GM12878 (cell line): ENCODE data around the gene PRR18. TPM values are rescaled to one million over a fixed set of nuclear protein-coding genes. Genes with fewer than 3 reads are reported as not detected.

ENCODE experiments used
- ATAC-seq: fragments of 200-7000 bp; cut with Tn5 transposase; 3 replicates; pipeline ENCODE4 v1.9.1; 2020; ENCODE audit warnings: mild to moderate bottlenecking, moderate library complexity
- BruUV-seq: library from RNA; stranded (reverse); fragments of 400-500 nt; replicated peaks from 2 replicates; lab custom pipeline; 2021; lab: Mats Ljungman, UMichigan
- CTCF ChIA-PET: fragments of 300-600 bp; sonication (Branson Sonifier 250); formaldehyde crosslinking; extraction: SDS; loops from one replicate; lab custom pipeline; 2021; ENCODE audit warnings: inconsistent platforms; lab: Yijun Ruan, JAX
- POLR2A ChIA-PET: fragments of 350-600 bp; formaldehyde crosslinking; extraction: SDS; loops from one replicate; lab custom pipeline; 2021; ENCODE audit warnings: inconsistent platforms; lab: Charles Lee
- RAD21 ChIA-PET: fragments of 300-600 bp; sonication (Branson Sonifier 250); formaldehyde crosslinking; loops from one replicate; lab custom pipeline; 2023; ENCODE audit warnings: antibody characterized with exemption; ENCODE audit not compliant: unreplicated experiment; lab: Charles Lee
- SMC1A ChIA-PET: fragments of 300-600 bp; sonication (Branson Sonifier 250); formaldehyde crosslinking; loops from one replicate; lab custom pipeline; 2023; ENCODE audit not compliant: unreplicated experiment, uncharacterized antibody; lab: Charles Lee
- DNase-seq: peaks from one replicate; pipeline ENCODE4 v3.0.0-alpha.2; 2011; ENCODE audit warnings: low read depth, low spot score
- FAIRE-seq: peaks from 3 replicates; lab custom pipeline; 2011; peaks lifted over from hg19 to GRCh38; lab: Jason Lieb, UNC
- H2AFZ ChIP-seq: 2 replicates; pipeline ENCODE4 v1.6.0; 2011; ENCODE audit warnings: low read depth, low read length, control low read depth; ENCODE audit not compliant: control insufficient read depth
- H3K27ac ChIP-seq: 2 replicates; pipeline ENCODE4 v1.5.1; 2011; ENCODE audit warnings: control low read depth; ENCODE audit not compliant: control insufficient read depth, insufficient read depth
- H3K27me3 ChIP-seq, 2 experiments: replicated peaks in 1 of 2; 2 replicates each; pipeline versions ENCODE4 v1.6.0 to v1.6.1; 2011; ENCODE audit warnings: low read length in 1 of 2; ENCODE audit not compliant: control insufficient read depth in 2 of 2, insufficient read depth in 2 of 2
- H3K36me3 ChIP-seq, 2 experiments: 2 replicates each; pipeline ENCODE4 v1.5.1; 2011; ENCODE audit warnings: low read length in 1 of 2; ENCODE audit not compliant: control insufficient read depth in 2 of 2, insufficient read depth in 2 of 2
- H3K4me1 ChIP-seq: 2 replicates; pipeline ENCODE4 v1.6.1; 2011; ENCODE audit warnings: mild to moderate bottlenecking, low read length, moderate library complexity, mixed read lengths; ENCODE audit not compliant: control insufficient read depth, insufficient read depth
- H3K4me2 ChIP-seq: 2 replicates; pipeline ENCODE4 v1.6.0; 2011; ENCODE audit warnings: control low read depth; ENCODE audit not compliant: control insufficient read depth, insufficient read depth
- H3K4me3 ChIP-seq: fragments of 200-600 bp; sonication (generic); 2 replicates; pipeline ENCODE4 v1.5.1; 2016
- H3K79me2 ChIP-seq: 2 replicates; pipeline ENCODE4 v1.6.0; 2011; ENCODE audit warnings: low read length; ENCODE audit not compliant: control insufficient read depth, insufficient read depth
- H3K9ac ChIP-seq: 2 replicates; pipeline ENCODE4 v1.8.0; 2011; ENCODE audit warnings: low read length, control low read depth, mixed read lengths; ENCODE audit not compliant: control insufficient read depth, insufficient read depth
- H3K9me3 ChIP-seq: replicated peaks from 3 replicates; pipeline ENCODE4 v1.5.1; 2011; ENCODE audit warnings: mild to moderate bottlenecking, low read length; ENCODE audit not compliant: control insufficient read depth, insufficient read depth
- H4K20me1 ChIP-seq: 2 replicates; pipeline ENCODE4 v1.6.0; 2011; ENCODE audit not compliant: control insufficient read depth, insufficient read depth
- CREM ChIP-seq: IDR thresholded peaks from 2 replicates; pipeline ENCODE4 v1.6.1; 2014; ENCODE audit warnings: antibody characterized with exemption, low read depth
- FOS ChIP-seq: IDR thresholded peaks from 3 replicates; pipeline ENCODE4 v1.6.1; 2011; ENCODE audit warnings: borderline replicate concordance; ENCODE audit not compliant: insufficient read length; ENCODE audit errors: extremely low read depth
- FOXM1 ChIP-seq: IDR thresholded peaks from 2 replicates; pipeline ENCODE4 v1.6.1; 2012; ENCODE audit warnings: low read depth, mild to moderate bottlenecking, inconsistent platforms, low read length, moderate library complexity
- NFIC ChIP-seq: IDR thresholded peaks from 2 replicates; pipeline ENCODE4 v1.6.1; 2012; ENCODE audit warnings: low read depth, mild to moderate bottlenecking, inconsistent platforms, low read length, moderate library complexity
- NR2C1 ChIP-seq: fragments of 450-650 bp; IDR thresholded peaks from 2 replicates; pipeline ENCODE4 v1.6.1; 2017; ENCODE audit warnings: antibody characterized with exemption, mild to moderate bottlenecking, moderate library complexity
- NR2F1 ChIP-seq: fragments of 450-650 bp; conservative IDR thresholded peaks from 2 replicates; pipeline ENCODE4 v1.6.1; 2017; ENCODE audit warnings: mild to moderate bottlenecking
- NRF1 ChIP-seq: conservative IDR thresholded peaks from 2 replicates; pipeline ENCODE4 v1.6.1; 2011; ENCODE audit warnings: mild to moderate bottlenecking, low read depth, low read length, improper control_type of control experiment
- POLR2AphosphoS2 ChIP-seq: IDR thresholded peaks from 2 replicates; pipeline ENCODE4 v1.6.1; 2011; ENCODE audit warnings: low read depth, mild to moderate bottlenecking, low read length, improper control_type of control experiment, moderate library complexity
- SMAD5 ChIP-seq: IDR thresholded peaks from 2 replicates; pipeline ENCODE4 v1.6.1; 2016; ENCODE audit warnings: antibody characterized with exemption, low read depth
- SMC3 ChIP-seq: IDR thresholded peaks from 2 replicates; pipeline ENCODE4 v1.6.1; 2011; ENCODE audit warnings: low read length, improper control_type of control experiment, borderline replicate concordance
- ZNF622 ChIP-seq: fragments of 450-650 bp; IDR thresholded peaks from 2 replicates; pipeline ENCODE4 v1.6.1; 2017; ENCODE audit warnings: mild to moderate bottlenecking, inconsistent platforms
- ZSCAN29 ChIP-seq: fragments of 450-650 bp; IDR thresholded peaks from 2 replicates; pipeline ENCODE4 v1.6.1; 2017; ENCODE audit warnings: mild to moderate bottlenecking, moderate library complexity
- WGBS: methylation state at CpG from one replicate; pipeline ENCODE4 v1.1.6; 2016; ENCODE audit warnings: low lambda C conversion rate; ENCODE audit not compliant: insufficient replicate concordance, insufficient coverage; ENCODE audit errors: missing lambda C conversion rate; 5-methylcytosine and 5-hydroxymethylcytosine counted together
- in situ Hi-C: fragments of 300-500 bp; cut with MboI; formaldehyde crosslinking; loops from 9 replicates; pipeline ENCODE4 v1.14.3; 2018; ENCODE audit warnings: mixed read lengths
- intact Hi-C: fragments of 100-400 bp; cut with micrococcal nuclease; formaldehyde crosslinking; loops from one replicate; pipeline ENCODE4 v1.14.2; 2022; ENCODE audit not compliant: unreplicated experiment
- polyA plus RNA-seq, 11 experiments: library from polyadenylated mRNA; depleted of rRNA in 4 of 11; unstranded in 6 of 11; stranded (reverse) in 5 of 11; fragments of >200 nt; fragmentation: Nextera tagmentation in 4 of 11; fragmentation: Illumina TruSeq in 1 of 11; extraction: Ambion mirVana in 4 of 11; extraction: Trizol in 1 of 11; gene quantifications; 1 replicate in 1 of 11; 2 replicates in 10 of 11; pipeline versions ENCODE4 v1.2.1 to v1.2.3, GENCODE V29; 2011 to 2016; ENCODE audit warnings: inconsistent platforms in 2 of 11, missing spikeins in 2 of 11, low read depth in 1 of 11
- total RNA-seq, 4 experiments: library from RNA; depleted of rRNA in 3 of 4; stranded (reverse); fragments of >200 nt in 3 of 4; fragmentation: Illumina TruSeq in 1 of 4; extraction: Trizol in 1 of 4; gene quantifications; 2 replicates each; pipeline versions ENCODE4 v1.2.1 to v1.2.3, GENCODE V29; 2013 to 2021
- TF ChIP-seq, protein P1 (sequence below): fragments of 450-650 bp; IDR thresholded peaks from 2 replicates; pipeline ENCODE4 v1.6.1; 2017; ENCODE audit warnings: borderline replicate concordance

PRR18 gene
- total and polyA plus RNA-seq, 10 of the 15 experiments (the other 5 are each of a cell fraction or from before 2014, with no cell fraction given), result 0.13 to 8.2 (median 1.6) TPM

DNA sequence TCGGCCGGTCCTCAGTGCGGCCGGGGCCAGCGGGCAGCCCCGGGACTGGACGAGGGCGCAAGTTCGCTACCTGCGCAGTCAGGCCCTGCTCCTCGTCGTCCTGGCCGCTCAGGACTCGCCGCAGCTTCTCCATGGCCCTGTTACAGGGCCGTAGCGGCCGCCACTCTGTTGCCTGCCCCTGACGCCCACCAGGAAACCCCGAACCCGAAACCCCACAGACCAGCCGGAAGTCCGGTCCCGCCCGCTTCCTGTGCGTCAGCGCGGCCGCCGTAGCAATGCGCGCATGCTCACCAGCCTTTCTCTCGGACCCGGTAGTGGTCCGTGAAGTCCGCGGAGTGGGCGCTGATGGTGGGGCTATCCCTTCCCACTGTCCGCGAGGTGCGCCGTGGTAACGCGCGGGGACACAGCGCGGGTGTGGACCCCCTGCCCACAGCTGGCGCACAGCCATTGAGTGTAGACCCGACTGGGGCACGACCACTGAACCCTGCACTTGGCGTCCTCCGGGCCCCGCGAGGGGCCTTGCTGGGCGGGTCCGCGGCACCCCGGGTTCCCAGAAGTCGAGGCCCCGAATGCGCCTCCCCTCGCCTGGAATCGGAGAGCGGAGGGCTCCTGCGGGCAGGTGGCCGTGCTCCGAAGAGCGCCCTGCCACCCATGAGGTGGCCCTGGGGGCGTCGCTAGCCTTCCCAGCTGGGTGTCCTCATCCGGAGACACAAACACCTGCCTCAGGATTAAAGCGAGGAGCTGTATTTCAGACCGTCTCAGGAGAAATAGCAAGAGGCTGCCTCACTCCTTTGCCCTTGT lies 34.4 kb upstream of the PRR18 start, which contains the start of gene SFT2D1 (continued):
- TF ChIP-seq, protein P1, sequence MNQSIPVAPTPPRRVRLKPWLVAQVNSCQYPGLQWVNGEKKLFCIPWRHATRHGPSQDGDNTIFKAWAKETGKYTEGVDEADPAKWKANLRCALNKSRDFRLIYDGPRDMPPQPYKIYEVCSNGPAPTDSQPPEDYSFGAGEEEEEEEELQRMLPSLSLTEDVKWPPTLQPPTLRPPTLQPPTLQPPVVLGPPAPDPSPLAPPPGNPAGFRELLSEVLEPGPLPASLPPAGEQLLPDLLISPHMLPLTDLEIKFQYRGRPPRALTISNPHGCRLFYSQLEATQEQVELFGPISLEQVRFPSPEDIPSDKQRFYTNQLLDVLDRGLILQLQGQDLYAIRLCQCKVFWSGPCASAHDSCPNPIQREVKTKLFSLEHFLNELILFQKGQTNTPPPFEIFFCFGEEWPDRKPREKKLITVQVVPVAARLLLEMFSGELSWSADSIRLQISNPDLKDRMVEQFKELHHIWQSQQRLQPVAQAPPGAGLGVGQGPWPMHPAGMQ, result no peak
- TF ChIP-seq POLR2AphosphoS2 (peak; percentile 92), NRF1 (peak; percentile 49), ZNF622 (no peak), NR2F1 (peak; percentile 61; the same call in 1 of the 2 replicates), CREM (peak; percentile 90), FOS (no peak), ZSCAN29 (0 out of 2 replicates have a peak, but pooled peaks have one; percentile 25), SMAD5 (peak; percentile 91), NR2C1 (peak; percentile 44; the same call in 1 of the 2 replicates)

DNA sequence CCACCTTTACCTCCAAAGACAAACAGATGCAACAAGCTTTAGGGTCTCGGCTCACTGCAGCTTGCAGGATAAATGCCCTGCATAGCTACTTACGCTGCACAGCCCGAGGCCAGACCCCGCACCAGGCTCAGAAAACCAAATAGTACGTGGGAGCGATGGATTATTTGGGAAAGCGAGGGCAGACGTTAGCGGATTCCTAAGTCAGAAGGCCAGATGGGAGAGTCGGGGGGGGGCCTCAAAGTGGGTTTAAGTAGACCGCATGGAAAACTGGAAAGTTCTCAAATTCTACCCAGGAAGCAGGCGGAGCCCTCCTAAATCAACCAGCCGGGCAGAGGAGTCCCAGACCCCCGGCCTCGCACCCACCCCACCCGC lies 33.8 kb upstream of the PRR18 start:
- peaks cover 64% of the 10 kb centered on the region for H3K79me2 ChIP-seq
- WGBS, result under 1% methylated on average over 16 of the region's 16 CpGs
- H3K4me2 ChIP-seq, result peak overlapping the region; percentile 94
- TSS peak; percentile 64 for BruUV-seq
- ChIA-PET CTCF (interaction anchor here (0.7 to 1.6 kb wide), 4 partner anchors 11 to 58 kb away, joined by 3 to 7 read pairs (median 4); no protein-coding TSS in a partner anchor), POLR2A (interaction anchor here (0.7 to 2.5 kb wide), 6 partner anchors 13 to 65 kb away, joined by 3 to 24 read pairs (median 6); no protein-coding TSS in a partner anchor), SMC1A (interaction anchor here (0.7 to 3.0 kb wide), 3 partner anchors 10 to 1723 kb away, joined by 3 to 18 read pairs (median 7); no protein-coding TSS in a partner anchor), RAD21 (interaction anchor here (1.0 to 2.6 kb wide), 3 partner anchors 10 to 39 kb away, joined by 3 to 15 read pairs (median 14); no protein-coding TSS in a partner anchor)
- DNase-seq (no peak), ATAC-seq (peak; percentile 5), FAIRE-seq (no peak)
- no peaks in the 10 kb centered on the region for H3K27me3 ChIP-seq
- H3K9me3 ChIP-seq, result no peaks in the 10 kb centered on the region
- peaks cover 8% of the 10 kb centered on the region for H3K4me1 ChIP-seq
- intact Hi-C loops (loop anchor here (1.0 to 10.0 kb wide), 4 partner anchors 34 to 813 kb away; partner anchors contain the start of genes GPR31 and PRR18), in situ Hi-C loops (no loop called here)
- H2AFZ ChIP-seq, result peak overlapping the region; percentile 88; the same call in 1 of the 2 replicates
- peak overlapping the region; percentile 99 for H3K9ac ChIP-seq
- peak overlapping the region; percentile 96 for H3K4me3 ChIP-seq
- peak overlapping the region; percentile 99 for H3K27ac ChIP-seq
- H4K20me1 ChIP-seq, result 0 out of 2 replicates have a peak, but pooled peaks cover 3% of the 10 kb centered on the region
- peaks cover 0 to 14% of the 10 kb centered on the region in 2 experiments; a peak in 2 of 4 replicates for H3K36me3 ChIP-seq
- TF ChIP-seq FOXM1 (peak; percentile 40; the same call in 1 of the 2 replicates), SMC3 (no peak), NFIC (0 out of 2 replicates have a peak, but pooled peaks have one; percentile 30)
